Keratinocyte (primary cell): ENCODE results near the gene ZBTB7B. TPM values are rescaled to one million over a fixed set of nuclear protein-coding genes. Genes with fewer than 3 reads are reported as not detected.

ENCODE experiments used
- DNase-seq: peaks from one replicate; pipeline ENCODE4 v3.0.0-alpha.2; 2011; ENCODE audit warnings: low read depth, missing footprints, low spot score
- FAIRE-seq: peaks from 2 replicates; lab custom pipeline; 2011; peaks lifted over from hg19 to GRCh38; lab: Jason Lieb, UNC
- H2AFZ ChIP-seq: 2 replicates; pipeline ENCODE4 v1.6.0; 2012; ENCODE audit warnings: low read length, control low read depth, inconsistent platforms; ENCODE audit not compliant: control insufficient read depth
- H3K27ac ChIP-seq: 2 replicates; pipeline ENCODE4 v1.5.1; 2011; ENCODE audit warnings: low read length; ENCODE audit not compliant: control insufficient read depth, insufficient read depth
- H3K27me3 ChIP-seq: 3 replicates; pipeline ENCODE4 v1.6.0; 2011; ENCODE audit warnings: low read length; ENCODE audit not compliant: control insufficient read depth, insufficient read depth; ENCODE audit errors: extremely low read depth
- H3K36me3 ChIP-seq, 2 experiments: 2 replicates in 1 of 2; 3 replicates in 1 of 2; pipeline ENCODE4 v1.5.1; 2011; ENCODE audit warnings: low read length in 2 of 2, mild to moderate bottlenecking in 1 of 2; ENCODE audit not compliant: control insufficient read depth in 2 of 2, insufficient read depth in 2 of 2; ENCODE audit errors: extremely low read depth in 1 of 2
- H3K4me1 ChIP-seq: 3 replicates; pipeline ENCODE4 v1.5.1; 2011; ENCODE audit warnings: low read length; ENCODE audit not compliant: control insufficient read depth, insufficient read depth; ENCODE audit errors: extremely low read depth
- H3K4me2 ChIP-seq: 3 replicates; pipeline ENCODE4 v1.6.0; 2011; ENCODE audit warnings: low read depth, low read length; ENCODE audit not compliant: control insufficient read depth, insufficient read depth; ENCODE audit errors: extremely low read depth
- H3K4me3 ChIP-seq, 3 experiments: fragments of 200-600 bp in 1 of 3; sonication (generic) in 1 of 3; 2 replicates in 2 of 3; 3 replicates in 1 of 3; pipeline ENCODE4 v1.5.1; 2011 to 2016; ENCODE audit warnings: low read length in 3 of 3, mild to moderate bottlenecking in 3 of 3, control low read depth in 2 of 3, inconsistent platforms in 1 of 3, low read depth in 1 of 3, mixed read lengths in 1 of 3, mixed run types in 1 of 3, moderate library complexity in 1 of 3; ENCODE audit not compliant: control insufficient read depth in 2 of 3, insufficient read depth in 2 of 3; ENCODE audit errors: extremely low read depth in 1 of 3
- H3K79me2 ChIP-seq: 2 replicates; pipeline ENCODE4 v1.6.0; 2012; ENCODE audit warnings: low read length; ENCODE audit not compliant: control insufficient read depth, insufficient read depth
- H3K9ac ChIP-seq: 3 replicates; pipeline ENCODE4 v1.6.0; 2011; ENCODE audit warnings: low read length; ENCODE audit not compliant: control insufficient read depth, insufficient read depth; ENCODE audit errors: extremely low read depth
- H3K9me1 ChIP-seq: 3 replicates; pipeline ENCODE4 v1.6.0; 2011; ENCODE audit warnings: low read length; ENCODE audit not compliant: control insufficient read depth, insufficient read depth; ENCODE audit errors: extremely low read depth
- H3K9me3 ChIP-seq: 2 replicates; pipeline ENCODE4 v1.5.1; 2012; ENCODE audit warnings: low read depth, low read length; ENCODE audit not compliant: control insufficient read depth
- H4K20me1 ChIP-seq: 3 replicates; pipeline ENCODE4 v1.6.0; 2011; ENCODE audit warnings: low read length; ENCODE audit not compliant: control insufficient read depth, insufficient read depth; ENCODE audit errors: extremely low read depth
- EZH2 ChIP-seq: IDR thresholded peaks from one replicate; pipeline ENCODE4 v1.6.1; 2012; ENCODE audit warnings: inconsistent platforms, mild to moderate bottlenecking, low read length, moderate library complexity
- dilution Hi-C: fragments of 300-500 bp; cut with MboI; formaldehyde crosslinking; loops from one replicate; pipeline ENCODE4 v1.7.0; 2020; ENCODE audit warnings: low sequenced_read_pairs; ENCODE audit not compliant: extremely low pct_ligation_motif_present
- polyA plus RNA-seq, 5 experiments: library from polyadenylated mRNA; depleted of rRNA in 3 of 5; stranded (reverse) in 3 of 5; stranded (forward) in 1 of 5; unstranded in 1 of 5; fragments of >200 nt; gene quantifications; 1 replicate in 1 of 5; 2 replicates in 3 of 5; 3 replicates in 1 of 5; pipeline versions ENCODE4 v1.2.1 to v1.2.3, GENCODE V29; 2011 to 2012; ENCODE audit warnings: missing spikeins in 2 of 5, low read depth in 1 of 5, low replicate concordance in 1 of 5
- TF ChIP-seq, protein P1 (sequence below), 3 experiments: IDR thresholded peaks in 1 of 3; conservative IDR thresholded peaks in 1 of 3; optimal IDR thresholded peaks in 1 of 3; 2 replicates in 2 of 3; 3 replicates in 1 of 3; pipeline versions ENCODE3 to v1.5.1; 2011; ENCODE audit warnings: low read length in 3 of 3, mild to moderate bottlenecking in 3 of 3, moderate library complexity in 2 of 3, control low read depth in 1 of 3, inconsistent platforms in 1 of 3; ENCODE audit not compliant: insufficient read depth in 2 of 3; ENCODE audit errors: extremely low read depth in 1 of 3

The ZBTB7B gene
- polyA plus RNA-seq, 1 donor (not counting 4 experiments of a cell fraction or from before 2014, with no cell fraction given): 20.9 TPM

DNA sequence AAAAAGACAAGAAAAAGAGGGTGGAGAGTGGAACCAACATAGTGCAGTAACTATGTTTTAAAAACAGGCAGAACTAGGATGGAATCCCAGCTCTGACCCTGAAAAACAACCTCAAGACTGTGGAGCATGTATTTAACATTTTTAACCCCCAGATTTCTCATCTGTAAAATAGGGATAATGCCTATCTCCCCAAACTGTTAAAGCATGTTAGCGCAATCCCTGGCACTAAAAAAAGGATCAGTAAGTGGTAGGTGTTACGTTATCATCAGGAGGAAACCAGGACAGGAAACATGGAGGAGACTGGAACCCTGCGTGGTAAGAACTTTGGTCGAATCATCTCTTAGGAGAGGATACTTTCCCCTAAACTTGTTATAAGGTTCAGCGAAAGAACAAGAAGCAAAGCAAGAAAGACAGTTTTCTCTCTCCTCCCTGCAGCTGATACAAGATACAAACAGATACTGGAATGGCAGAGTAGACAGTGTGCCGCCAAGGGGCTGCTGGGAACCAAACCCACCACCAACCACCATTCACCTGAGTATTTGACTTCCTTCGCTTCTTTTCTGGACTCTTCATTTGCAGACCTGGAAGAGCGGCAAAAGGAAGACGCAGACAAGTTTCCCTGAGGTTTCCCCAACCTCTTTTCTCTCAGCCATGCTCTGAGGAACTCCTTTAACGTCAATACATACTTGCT, 42.0 kb upstream of the ZBTB7B start:
- Histone ChIP-seq H2AFZ (peak overlapping the region; percentile 49), H3K79me2 (peaks cover 24% of the 10 kb centered on the region), H3K27ac (peak overlapping the region; percentile 81), H3K4me1 (peaks cover 37% of the 10 kb centered on the region), H3K36me3 (peaks cover 22 to 37% of the 10 kb centered on the region in 2 experiments), H3K9ac (peak overlapping the region; percentile 87), H4K20me1 (no peaks in the 10 kb centered on the region), H3K4me3 (peak overlapping the region; percentile 62 to 96 (median 90)), H3K9me3 (no peaks in the 10 kb centered on the region), H3K9me1 (no peaks in the 10 kb centered on the region), H3K27me3 (no peaks in the 10 kb centered on the region), H3K4me2 (peak overlapping the region; percentile 100)
- no peak for DNase-seq
- dilution Hi-C loops: no loop called here
- TF ChIP-seq EZH2: no peak
- TF ChIP-seq, protein P1, sequence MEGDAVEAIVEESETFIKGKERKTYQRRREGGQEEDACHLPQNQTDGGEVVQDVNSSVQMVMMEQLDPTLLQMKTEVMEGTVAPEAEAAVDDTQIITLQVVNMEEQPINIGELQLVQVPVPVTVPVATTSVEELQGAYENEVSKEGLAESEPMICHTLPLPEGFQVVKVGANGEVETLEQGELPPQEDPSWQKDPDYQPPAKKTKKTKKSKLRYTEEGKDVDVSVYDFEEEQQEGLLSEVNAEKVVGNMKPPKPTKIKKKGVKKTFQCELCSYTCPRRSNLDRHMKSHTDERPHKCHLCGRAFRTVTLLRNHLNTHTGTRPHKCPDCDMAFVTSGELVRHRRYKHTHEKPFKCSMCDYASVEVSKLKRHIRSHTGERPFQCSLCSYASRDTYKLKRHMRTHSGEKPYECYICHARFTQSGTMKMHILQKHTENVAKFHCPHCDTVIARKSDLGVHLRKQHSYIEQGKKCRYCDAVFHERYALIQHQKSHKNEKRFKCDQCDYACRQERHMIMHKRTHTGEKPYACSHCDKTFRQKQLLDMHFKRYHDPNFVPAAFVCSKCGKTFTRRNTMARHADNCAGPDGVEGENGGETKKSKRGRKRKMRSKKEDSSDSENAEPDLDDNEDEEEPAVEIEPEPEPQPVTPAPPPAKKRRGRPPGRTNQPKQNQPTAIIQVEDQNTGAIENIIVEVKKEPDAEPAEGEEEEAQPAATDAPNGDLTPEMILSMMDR (optimal IDR thresholded peaks at IDR 0.05 in 1 of 3, IDR thresholded peaks at IDR 0.05 in 1 of 3, conservative IDR thresholded peaks at IDR 0.05 in 1 of 3; ENCODE audit: extremely low read depth in 1 of 3, insufficient read depth in 2 of 3, low read length in 3 of 3): no peak
- no peak for FAIRE-seq

DNA sequence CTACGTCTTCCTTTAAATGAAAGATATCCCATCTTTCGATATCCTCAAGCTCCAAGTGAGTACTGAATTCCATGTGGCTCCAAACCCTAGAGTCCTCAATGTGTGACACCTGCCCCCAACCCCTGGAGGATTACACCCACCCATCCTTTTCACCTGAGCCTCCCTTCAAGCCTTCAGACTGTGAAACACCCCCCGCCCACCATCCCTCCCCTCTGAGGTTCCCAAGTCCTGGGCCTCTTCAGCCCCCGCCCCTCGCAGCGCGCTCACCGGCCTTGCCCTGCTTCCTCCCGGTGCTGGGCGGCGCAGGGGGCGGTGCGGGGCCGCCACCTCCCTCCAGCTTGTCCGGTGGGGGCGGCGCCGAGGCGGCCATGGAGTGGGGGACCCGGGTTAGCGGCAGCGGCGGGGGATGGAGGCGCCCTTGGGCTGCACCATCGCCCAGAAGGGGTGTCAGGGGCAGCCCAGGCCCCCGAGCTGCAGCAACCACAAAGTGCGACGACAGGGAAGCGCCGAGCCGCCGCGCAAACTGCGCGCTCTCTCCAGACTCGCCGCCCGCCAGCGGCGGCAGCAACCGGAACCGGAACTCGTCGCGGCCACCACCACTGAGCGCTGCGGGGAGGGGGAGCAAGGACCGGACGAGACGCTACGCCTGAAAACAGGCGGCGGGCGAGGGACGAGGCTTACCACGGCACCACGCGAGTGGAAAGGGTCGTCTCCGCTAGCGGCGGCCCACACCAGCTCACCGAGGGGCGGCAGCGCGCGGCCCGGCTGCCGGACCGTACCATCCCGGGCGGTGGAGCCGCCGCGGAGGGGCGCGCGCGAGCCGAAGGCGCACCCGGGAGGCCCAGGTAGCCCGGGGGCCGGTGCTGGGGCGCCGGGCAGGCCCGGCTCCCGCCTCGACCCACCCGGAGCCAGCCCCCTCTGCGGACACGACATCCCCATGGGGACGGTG, 41.1 kb upstream of the ZBTB7B start, which contains the start of gene PYGO2:
Gene PYGO2 (minus strand): TSS at position 576 of the 949 bp plus-strand sequence. CDS start 206 bp downstream, at position 370.
- Histone ChIP-seq H3K79me2 (peaks cover 32% of the 10 kb centered on the region), H2AFZ (peak within 1 kb of the TSS; percentile 75), H3K36me3 (peaks cover 30 to 46% of the 10 kb centered on the region in 2 experiments), H3K27me3 (no peaks in the 10 kb centered on the region), H3K9me3 (no peaks in the 10 kb centered on the region), H3K4me3 (peak within 1 kb of the TSS; percentile 62 to 96 (median 90)), H3K4me1 (peaks cover 33% of the 10 kb centered on the region), H3K9me1 (no peaks in the 10 kb centered on the region), H3K27ac (peak within 1 kb of the TSS; percentile 81), H3K9ac (peak within 1 kb of the TSS; percentile 87), H3K4me2 (peak within 1 kb of the TSS; percentile 100), H4K20me1 (no peaks in the 10 kb centered on the region)
- no peak for FAIRE-seq
- DNase-seq: no peak
- dilution Hi-C loops: no loop called here
- TF ChIP-seq, protein P1 (optimal IDR thresholded peaks at IDR 0.05 in 1 of 3, IDR thresholded peaks at IDR 0.05 in 1 of 3, conservative IDR thresholded peaks at IDR 0.05 in 1 of 3; ENCODE audit: extremely low read depth in 1 of 3, insufficient read depth in 2 of 3, low read length in 3 of 3): peak; percentile 31 to 62 (median 44)
- no peak for TF ChIP-seq EZH2
